ENCODE data around the gene ADGRV1. TPM values are rescaled to one million over a fixed set of nuclear protein-coding genes. Genes with fewer than 3 reads are reported as not detected.

ADGRV1 gene
- total RNA-seq, 2 donors from 2014 or later, result 97.6 to 117 TPM

DNA sequence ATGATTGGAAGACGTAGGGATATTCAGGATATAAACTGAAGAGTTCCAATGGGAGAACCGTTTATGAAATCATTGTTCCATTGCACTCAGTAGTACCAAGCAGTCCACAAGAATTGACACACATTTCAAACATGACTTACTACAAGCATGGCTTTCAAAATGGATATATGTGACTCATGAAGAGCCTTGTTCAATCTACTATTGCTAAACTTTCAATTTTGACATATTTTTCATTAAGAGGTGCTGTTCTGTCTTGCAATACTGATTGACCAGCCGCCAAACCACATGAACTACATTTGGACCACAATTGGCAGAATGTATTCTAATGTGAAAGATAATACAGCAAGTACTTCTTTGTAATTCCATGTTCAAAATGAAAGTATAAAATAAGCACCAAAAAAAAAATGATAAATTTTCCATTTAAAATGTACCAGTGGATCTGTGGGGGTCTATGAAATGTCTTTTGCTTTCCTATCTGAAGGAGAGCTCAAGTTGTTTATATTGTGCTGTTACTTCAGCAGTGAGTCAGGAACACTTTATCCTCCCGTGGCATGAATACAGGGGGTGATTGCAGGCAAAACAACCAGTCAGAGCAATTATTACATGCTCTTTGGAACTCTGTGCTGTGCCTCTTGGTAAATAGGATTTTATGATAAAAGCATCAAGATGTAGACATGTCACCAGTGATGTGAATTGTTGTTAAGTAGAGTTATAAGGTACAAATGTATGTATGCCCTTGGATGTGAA is 458.5 kb downstream of the ADGRV1 start:
- H3K27ac ChIP-seq (ENCODE audit: low read depth, low read length), result no peak overlapping the region
- H3K27ac Mint-ChIP-seq, result no peak overlapping the region
- no peaks in the 10 kb centered on the region for H3K27me3 Mint-ChIP-seq (ENCODE audit: insufficient read depth)
- peaks cover 21% of the 10 kb centered on the region for H3K9me3 Mint-ChIP-seq
- TF ChIP-seq, protein P1, sequence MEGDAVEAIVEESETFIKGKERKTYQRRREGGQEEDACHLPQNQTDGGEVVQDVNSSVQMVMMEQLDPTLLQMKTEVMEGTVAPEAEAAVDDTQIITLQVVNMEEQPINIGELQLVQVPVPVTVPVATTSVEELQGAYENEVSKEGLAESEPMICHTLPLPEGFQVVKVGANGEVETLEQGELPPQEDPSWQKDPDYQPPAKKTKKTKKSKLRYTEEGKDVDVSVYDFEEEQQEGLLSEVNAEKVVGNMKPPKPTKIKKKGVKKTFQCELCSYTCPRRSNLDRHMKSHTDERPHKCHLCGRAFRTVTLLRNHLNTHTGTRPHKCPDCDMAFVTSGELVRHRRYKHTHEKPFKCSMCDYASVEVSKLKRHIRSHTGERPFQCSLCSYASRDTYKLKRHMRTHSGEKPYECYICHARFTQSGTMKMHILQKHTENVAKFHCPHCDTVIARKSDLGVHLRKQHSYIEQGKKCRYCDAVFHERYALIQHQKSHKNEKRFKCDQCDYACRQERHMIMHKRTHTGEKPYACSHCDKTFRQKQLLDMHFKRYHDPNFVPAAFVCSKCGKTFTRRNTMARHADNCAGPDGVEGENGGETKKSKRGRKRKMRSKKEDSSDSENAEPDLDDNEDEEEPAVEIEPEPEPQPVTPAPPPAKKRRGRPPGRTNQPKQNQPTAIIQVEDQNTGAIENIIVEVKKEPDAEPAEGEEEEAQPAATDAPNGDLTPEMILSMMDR (conservative IDR thresholded peaks at IDR 0.05), result no peak
- peaks cover 45% of the 10 kb centered on the region for H3K4me1 Mint-ChIP-seq
- no peak for DNase-seq
- no peaks in the 10 kb centered on the region for H3K27me3 ChIP-seq (ENCODE audit: control insufficient read depth, insufficient read depth, low read length, poor library complexity, severe bottlenecking)
- H3K9ac ChIP-seq (ENCODE audit: extremely low read depth, low read length, poor library complexity, severe bottlenecking), result no peak overlapping the region
- no peak overlapping the region for H3K4me3 ChIP-seq (ENCODE audit: low read length)
- H3K36me3 ChIP-seq (ENCODE audit: control insufficient read depth, insufficient read depth, low read length), result no peaks in the 10 kb centered on the region
- WGBS, 2 experiments (ENCODE audit: insufficient coverage in 1 of 2, insufficient read length in 1 of 2), result 71 to 90% methylated on average over 2 to 4 of the region's 4 CpGs
- H3K36me3 Mint-ChIP-seq (ENCODE audit: low read depth), result peaks cover 22% of the 10 kb centered on the region
- H3K4me1 ChIP-seq (ENCODE audit: control insufficient read depth, insufficient read depth, low read length), result peaks cover 9% of the 10 kb centered on the region
- no peak overlapping the region for H3K4me3 Mint-ChIP-seq
- peaks cover 17% of the 10 kb centered on the region for H3K9me3 ChIP-seq (ENCODE audit: control insufficient read depth, low read length)

DNA sequence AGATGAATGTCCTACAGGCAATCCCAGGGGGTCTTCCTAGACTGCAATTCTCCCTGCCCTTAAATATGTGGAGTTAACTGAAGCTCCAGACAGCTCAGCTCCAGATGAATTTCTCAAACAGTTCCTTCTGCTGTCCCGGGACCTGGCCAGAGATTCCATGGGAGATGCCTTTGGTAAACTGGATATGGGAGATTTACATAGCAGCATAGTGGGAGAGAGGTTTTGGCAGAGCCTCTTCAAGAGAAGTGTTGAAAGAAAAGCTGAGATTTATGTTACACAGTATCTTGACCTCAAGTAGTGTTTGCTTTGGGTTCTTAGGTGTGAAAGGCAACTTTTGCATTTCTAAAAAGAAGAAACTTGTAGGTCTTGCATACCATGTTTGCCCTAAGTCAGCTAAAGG is 459.6 kb downstream of the ADGRV1 start:
- peaks cover 14% of the 10 kb centered on the region for H3K4me1 ChIP-seq (ENCODE audit: control insufficient read depth, insufficient read depth, low read length)
- H3K9me3 ChIP-seq (ENCODE audit: control insufficient read depth, low read length), result peaks cover 12% of the 10 kb centered on the region
- H3K36me3 Mint-ChIP-seq (ENCODE audit: low read depth), result peaks cover 17% of the 10 kb centered on the region
- no peak overlapping the region for H3K27ac ChIP-seq (ENCODE audit: low read depth, low read length)
- H3K4me3 ChIP-seq (ENCODE audit: low read length), result no peak overlapping the region
- H3K4me1 Mint-ChIP-seq, result peaks cover 55% of the 10 kb centered on the region
- TF ChIP-seq, protein P1 (conservative IDR thresholded peaks at IDR 0.05), result no peak
- DNase-seq, result no peak
- no peaks in the 10 kb centered on the region for H3K27me3 Mint-ChIP-seq (ENCODE audit: insufficient read depth)
- H3K27ac Mint-ChIP-seq, result no peak overlapping the region
- peaks cover 19% of the 10 kb centered on the region for H3K9me3 Mint-ChIP-seq
- H3K9ac ChIP-seq (ENCODE audit: extremely low read depth, low read length, poor library complexity, severe bottlenecking), result no peak overlapping the region
- H3K27me3 ChIP-seq (ENCODE audit: control insufficient read depth, insufficient read depth, low read length, poor library complexity, severe bottlenecking), result no peaks in the 10 kb centered on the region
- WGBS, 2 experiments (ENCODE audit: insufficient coverage in 1 of 2, insufficient read length in 1 of 2), result 80 to 91% methylated on average over 1 of the region's 1 CpG
- H3K36me3 ChIP-seq (ENCODE audit: control insufficient read depth, insufficient read depth, low read length), result no peaks in the 10 kb centered on the region
- H3K4me3 Mint-ChIP-seq, result no peak overlapping the region

DNA sequence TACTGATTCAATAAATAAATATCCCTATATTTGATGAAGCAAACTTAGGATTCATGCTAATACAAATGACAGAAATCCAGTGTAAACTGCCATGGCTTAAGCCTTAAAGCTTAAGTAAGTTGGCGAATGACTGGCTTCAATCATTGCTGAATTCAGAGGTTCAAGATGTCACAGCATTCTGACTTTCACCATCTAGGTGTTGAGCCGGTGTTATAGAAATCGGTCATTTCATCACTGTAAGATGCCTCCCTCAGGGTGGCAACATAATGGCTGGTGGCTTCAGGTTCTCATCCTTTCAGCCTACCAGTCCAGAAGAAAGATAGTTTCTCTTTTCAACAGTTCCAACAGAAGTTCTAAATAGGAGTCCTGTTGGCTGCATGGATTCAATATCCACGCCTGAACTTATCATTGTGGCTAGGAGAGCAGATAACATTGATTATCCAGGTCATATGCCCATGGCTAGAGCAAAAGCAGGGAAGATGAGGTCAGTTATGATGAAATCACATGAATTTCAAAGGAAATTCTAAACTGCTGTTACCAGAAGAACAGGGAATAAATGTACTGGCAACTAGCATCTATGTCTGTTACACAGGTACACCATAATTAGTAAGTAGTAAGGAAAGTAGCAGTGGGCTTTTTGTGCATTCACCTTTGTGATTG is 460.2 kb downstream of the ADGRV1 start:
- Mint-ChIP-seq H3K27me3 (ENCODE audit: insufficient read depth) (no peaks in the 10 kb centered on the region), H3K27ac (no peak overlapping the region), H3K36me3 (ENCODE audit: low read depth) (peaks cover 12% of the 10 kb centered on the region), H3K9me3 (peaks cover 15% of the 10 kb centered on the region), H3K4me3 (no peak overlapping the region), H3K4me1 (peaks cover 60% of the 10 kb centered on the region)
- Histone ChIP-seq H3K36me3 (ENCODE audit: control insufficient read depth, insufficient read depth, low read length) (no peaks in the 10 kb centered on the region), H3K4me1 (ENCODE audit: control insufficient read depth, insufficient read depth, low read length) (peaks cover 20% of the 10 kb centered on the region), H3K27me3 (ENCODE audit: control insufficient read depth, insufficient read depth, low read length, poor library complexity, severe bottlenecking) (no peaks in the 10 kb centered on the region), H3K27ac (ENCODE audit: low read depth, low read length) (no peak overlapping the region), H3K9me3 (ENCODE audit: control insufficient read depth, low read length) (peaks cover 12% of the 10 kb centered on the region), H3K9ac (ENCODE audit: extremely low read depth, low read length, poor library complexity, severe bottlenecking) (no peak overlapping the region), H3K4me3 (ENCODE audit: low read length) (no peak overlapping the region)
- WGBS, 2 experiments (ENCODE audit: insufficient coverage in 1 of 2, insufficient read length in 1 of 2), result 46 to 49% methylated on average over 4 of the region's 4 CpGs
- no peak for DNase-seq
- TF ChIP-seq, protein P1 (conservative IDR thresholded peaks at IDR 0.05), result no peak

All from endodermal cell (in vitro differentiated cells).